HCT116 (cell line): ENCODE data around the gene TEKT3. TPM values are rescaled to one million over a fixed set of nuclear protein-coding genes. Genes with fewer than 3 reads are reported as not detected.

Experiments used
- ATAC-seq: fragments of 200-7000 bp; cut with Tn5 transposase; 2 replicates; pipeline ENCODE4 v1.9.1; 2020; ENCODE audit warnings: mild to moderate bottlenecking, moderate library complexity
- BruUV-seq: library from RNA; stranded (reverse); fragments of 400-500 nt; replicated peaks from 2 replicates; lab custom pipeline; 2021; lab: Mats Ljungman, UMichigan
- CTCF ChIA-PET: fragments of 300-600 bp; sonication (Branson Sonifier 250); formaldehyde crosslinking; loops from one replicate; lab custom pipeline; 2021; ENCODE audit warnings: antibody characterized with exemption; lab: Charles Lee
- POLR2A ChIA-PET: fragments of 300-600, 350-600 bp; sonication (Branson Sonifier 250); formaldehyde crosslinking; loops from one replicate; lab custom pipeline; 2021; ENCODE audit warnings: antibody characterized with exemption; lab: Charles Lee
- RAD21 ChIA-PET, 2 experiments: fragments of 300-600 bp; sonication (Branson Sonifier 250); formaldehyde crosslinking; loops; one replicate each; lab custom pipeline; 2023; ENCODE audit warnings: low total read pairs in 2 of 2; ENCODE audit not compliant: uncharacterized antibody in 2 of 2, unreplicated experiment in 2 of 2, low non-redundant PET in 1 of 2; lab: Charles Lee
- DNase-seq: peaks from one replicate; pipeline ENCODE4 v3.0.0-alpha.2; 2010; ENCODE audit warnings: low read depth, low spot score
- H2AFZ ChIP-seq: fragments of 200-600 bp; shearing (Covaris generic), sonication (generic); 2 replicates; pipeline ENCODE4 v1.6.1; 2017; ENCODE audit warnings: low read depth, mixed run types, mixed read lengths, antibody characterized with exemption, low read length; ENCODE audit not compliant: poor library complexity, severe bottlenecking
- H3K27ac ChIP-seq: 2 replicates; pipeline ENCODE4 v1.5.1; 2012; ENCODE audit warnings: low read depth, low read length
- H3K27me3 ChIP-seq: fragments of 200-600 bp; sonication (generic); 2 replicates; pipeline ENCODE4 v1.6.1; 2016; ENCODE audit warnings: mixed run types, low read length, mixed read lengths; ENCODE audit not compliant: insufficient read depth
- H3K36me3 ChIP-seq, 2 experiments: fragments of 200-500 bp in 1 of 2; fragments of 200-600 bp in 1 of 2; sonication (Bioruptor generic) in 1 of 2; sonication (generic) in 1 of 2; 2 replicates each; pipeline versions ENCODE4 v1.5.1 to v1.6.1; 2014 to 2016; ENCODE audit warnings: low read length in 2 of 2, inconsistent platforms in 1 of 2, mixed read lengths in 1 of 2, mixed run types in 1 of 2; ENCODE audit not compliant: insufficient read depth in 2 of 2, control insufficient read depth in 1 of 2
- H3K4me1 ChIP-seq, 2 experiments: fragments of 200-600 bp in 1 of 2; sonication (generic) in 1 of 2; 2 replicates each; pipeline versions ENCODE4 v1.5.1 to v1.6.1; 2012 to 2017; ENCODE audit warnings: low read length in 2 of 2, inconsistent platforms in 1 of 2, mild to moderate bottlenecking in 1 of 2, mixed read lengths in 1 of 2, mixed run types in 1 of 2, moderate library complexity in 1 of 2; ENCODE audit not compliant: insufficient read depth in 2 of 2, control insufficient read depth in 1 of 2
- H3K4me2 ChIP-seq: fragments of 200-600 bp; sonication (generic); 2 replicates; pipeline ENCODE4 v1.6.1; 2017; ENCODE audit warnings: mixed run types, low read length, mixed read lengths
- H3K4me3 ChIP-seq, 2 experiments: fragments of 200-600 bp in 1 of 2; sonication (generic) in 1 of 2; replicated peaks in 1 of 2; 2 replicates each; pipeline ENCODE4 v1.5.1; 2011 to 2016; ENCODE audit warnings: low read length in 2 of 2, control low read depth in 1 of 2, low read depth in 1 of 2, mild to moderate bottlenecking in 1 of 2, mixed read lengths in 1 of 2, mixed run types in 1 of 2
- H3K79me2 ChIP-seq: fragments of 200-600 bp; sonication (generic); 2 replicates; pipeline ENCODE4 v1.6.1; 2017; ENCODE audit warnings: mild to moderate bottlenecking, mixed run types, low read length, moderate library complexity, mixed read lengths; ENCODE audit not compliant: insufficient read depth
- H3K9ac ChIP-seq: fragments of 200-600 bp; sonication (generic); 2 replicates; pipeline ENCODE4 v1.6.1; 2016; ENCODE audit warnings: low read length, mixed read lengths
- H3K9me2 ChIP-seq: fragments of 200-600 bp; sonication (generic), shearing (Covaris generic); 2 replicates; pipeline ENCODE4 v1.6.1; 2017; ENCODE audit warnings: mixed run types, mild to moderate bottlenecking, moderate library complexity; ENCODE audit not compliant: insufficient read depth
- H3K9me3 ChIP-seq, 2 experiments: fragments of 200-500 bp in 1 of 2; fragments of 200-600 bp in 1 of 2; sonication (Bioruptor generic) in 1 of 2; sonication (generic) in 1 of 2; 2 replicates each; pipeline ENCODE4 v1.6.1; 2014 to 2017; ENCODE audit warnings: low read length in 2 of 2, mixed read lengths in 2 of 2, inconsistent platforms in 1 of 2, low read depth in 1 of 2, mild to moderate bottlenecking in 1 of 2, mixed run types in 1 of 2, moderate library complexity in 1 of 2; ENCODE audit not compliant: control insufficient read depth in 1 of 2, insufficient read depth in 1 of 2
- H4K20me1 ChIP-seq: fragments of 200-600 bp; sonication (generic), shearing (Covaris generic); 2 replicates; pipeline ENCODE4 v1.6.1; 2017; ENCODE audit warnings: mixed run types, mild to moderate bottlenecking, moderate library complexity; ENCODE audit not compliant: insufficient read depth
- CBX3 ChIP-seq: IDR thresholded peaks from 2 replicates; pipeline ENCODE4 v1.6.1; 2012; ENCODE audit warnings: low read depth
- CEBPB ChIP-seq: IDR thresholded peaks from 2 replicates; pipeline ENCODE4 v1.6.1; 2012; ENCODE audit warnings: low read depth
- JUND ChIP-seq: IDR thresholded peaks from 2 replicates; pipeline ENCODE4 v1.6.1; 2012
- RAD21 ChIP-seq: IDR thresholded peaks from 2 replicates; pipeline ENCODE4 v1.6.1; 2012; ENCODE audit warnings: low read depth, mild to moderate bottlenecking
- REST ChIP-seq: IDR thresholded peaks from 2 replicates; pipeline ENCODE4 v1.6.1; 2012; ENCODE audit warnings: low read depth
- SP1 ChIP-seq: IDR thresholded peaks from 2 replicates; pipeline ENCODE4 v1.6.1; 2012; ENCODE audit warnings: low read depth
- YY1 ChIP-seq: IDR thresholded peaks from 2 replicates; pipeline ENCODE4 v1.6.1; 2011; ENCODE audit warnings: low read length, low read depth, moderate library complexity, mild to moderate bottlenecking; ENCODE audit not compliant: insufficient replicate concordance; ENCODE audit errors: extremely low read depth
- ZNF274 ChIP-seq: fragments of 200-500 bp; sonication (Bioruptor generic); IDR thresholded peaks from 2 replicates; pipeline ENCODE4 v1.6.1; 2014; ENCODE audit warnings: mild to moderate bottlenecking, low read depth, low read length, inconsistent platforms
- intact Hi-C: fragments of 100-400 bp; cut with micrococcal nuclease; formaldehyde crosslinking; loops from 2 replicates; pipeline ENCODE4 v1.10.0; 2022
- total RNA-seq: library from RNA; stranded (reverse); gene quantifications from one replicate; pipeline ENCODE4 v1.2.1, GENCODE V29; 2021; ENCODE audit not compliant: unreplicated experiment

TEKT3 gene
- total RNA-seq, 1 experiment from 2014 or later = 0.64 TPM

DNA sequence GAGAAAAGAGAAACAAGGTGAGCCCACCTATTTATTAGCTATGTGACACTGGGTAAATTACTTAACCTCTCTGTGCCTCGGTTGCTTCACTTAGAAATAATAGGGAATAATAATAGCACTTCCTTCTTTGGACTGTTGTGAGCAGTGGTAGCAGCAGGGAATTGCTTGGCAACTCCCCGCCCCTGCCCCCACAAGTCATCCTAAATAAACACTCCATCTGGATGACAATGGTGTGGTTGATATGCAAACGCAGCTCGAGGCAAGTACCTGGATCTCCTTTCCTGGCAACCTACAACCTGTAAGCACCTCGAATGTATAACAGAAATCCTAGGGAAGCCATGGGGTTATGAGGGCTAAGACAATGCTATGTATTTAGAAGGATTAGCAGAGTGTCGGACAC is 9.1 kb downstream of the TEKT3 start:
- H3K79me2 ChIP-seq = no peaks in the 10 kb centered on the region
- H3K4me2 ChIP-seq = no peak overlapping the region
- no peaks in the 10 kb centered on the region for H3K4me1 ChIP-seq
- H3K27ac ChIP-seq = no peak overlapping the region
- TF ChIP-seq SP1 (no peak), JUND (no peak)
- TF ChIP-seq, all 23 proteins: peak for 0
- DNase-seq (no peak), ATAC-seq (no peak)
- Histone ChIP-seq H3K27me3 (no peaks in the 10 kb centered on the region), H3K36me3 (no peaks in the 10 kb centered on the region), H3K9ac (no peak overlapping the region), H4K20me1 (no peaks in the 10 kb centered on the region), H3K9me2 (no peaks in the 10 kb centered on the region), H3K4me3 (no peak overlapping the region), H3K9me3 (no peaks in the 10 kb centered on the region), H2AFZ (no peak overlapping the region)
- ChIA-PET CTCF (no interaction called here), RAD21 (no interaction called here), POLR2A (no interaction called here)
- no TSS peak for BruUV-seq
- intact Hi-C loops = no loop called here

GRCh38 chr17:15323131-15323530 is 18.3 kb downstream of the TEKT3 start:
- intact Hi-C loops = no loop called here
- Histone ChIP-seq H3K9me2 (no peaks in the 10 kb centered on the region), H3K9me3 (no peaks in the 10 kb centered on the region), H3K4me2 (no peak overlapping the region), H4K20me1 (no peaks in the 10 kb centered on the region), H3K27ac (no peak overlapping the region), H3K4me3 (no peak overlapping the region), H3K4me1 (no peaks in the 10 kb centered on the region), H3K36me3 (no peaks in the 10 kb centered on the region), H2AFZ (no peak overlapping the region), H3K9ac (no peak overlapping the region), H3K79me2 (no peaks in the 10 kb centered on the region), H3K27me3 (peaks cover 13% of the 10 kb centered on the region)
- CTCF ChIA-PET = no interaction called here
- POLR2A ChIA-PET = no interaction called here
- ATAC-seq = no peak
- no peak for DNase-seq
- RAD21 ChIA-PET = no interaction called here
- BruUV-seq = no TSS peak
- TF ChIP-seq YY1 (no peak), RAD21 (no peak), ZNF274 (no peak), CEBPB (no peak), REST (no peak), CBX3 (no peak)
